Measurements from ENCODE around the gene CC2D2A.

Gene CC2D2A

DNA sequence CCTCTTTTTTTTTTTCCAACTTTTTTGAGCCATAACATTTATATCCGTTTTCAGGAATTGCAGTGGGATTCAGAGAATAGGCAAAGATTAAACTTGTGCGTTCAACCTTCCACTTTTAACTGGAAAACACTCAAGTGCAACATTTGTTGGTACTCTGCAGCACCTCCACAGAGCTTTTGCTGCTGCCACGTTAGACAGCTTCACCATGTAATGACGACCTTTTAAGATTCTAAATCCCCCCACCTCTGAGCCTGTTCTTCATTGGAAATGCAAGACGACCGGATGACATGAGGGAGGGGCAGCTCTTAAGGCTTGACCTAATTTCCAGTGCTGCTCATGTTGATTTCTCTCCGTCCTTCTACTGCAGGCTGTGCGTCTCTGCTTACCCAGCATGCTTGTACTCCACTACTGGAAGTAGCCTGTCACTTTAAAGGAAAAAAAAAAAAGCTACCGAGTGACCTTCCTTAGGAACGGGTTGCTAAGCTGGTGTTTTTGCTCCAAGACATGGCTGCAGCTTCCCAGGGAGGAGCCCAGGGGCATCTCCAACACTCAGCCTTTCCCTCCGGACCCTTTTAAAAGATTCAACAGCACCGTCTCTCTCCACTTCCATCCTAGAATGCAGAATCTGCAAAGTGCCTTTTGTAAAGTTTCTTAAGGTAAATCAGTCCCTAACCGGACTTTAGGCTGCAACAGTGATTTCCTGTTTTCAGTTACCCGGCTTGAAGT lies at the start of gene CC2D2A:
CC2D2A (plus strand) TSS at position 481 of the 726 bp plus-strand sequence. CDS start 6,051 bp downstream, outside the sequence.
- DNase-seq = no peak

GRCh38 chr4:15420642-15421041 lies 49.0 kb upstream of the CC2D2A start:
- DNase-seq = no peak

DNA sequence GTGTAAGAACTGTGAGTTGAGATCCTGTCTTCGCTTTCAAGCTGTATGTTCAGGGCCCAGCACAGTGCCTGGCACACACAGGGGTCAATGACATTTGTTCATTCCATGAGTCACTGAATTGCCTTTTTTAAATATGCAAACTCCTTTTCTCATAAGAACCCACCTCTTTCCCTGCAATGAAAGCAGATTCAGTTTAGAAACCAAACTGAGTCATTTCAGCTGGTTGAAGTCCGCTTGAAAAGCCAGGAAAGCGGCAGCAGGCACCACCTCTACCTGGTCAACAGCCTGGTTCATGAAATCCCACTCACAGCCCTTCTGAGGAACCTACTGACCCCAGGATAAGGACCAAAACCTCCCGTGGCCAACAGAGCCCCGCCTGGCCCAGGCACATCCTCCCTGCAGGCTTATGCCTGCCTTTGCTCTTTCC lies 46.4 kb upstream of the CC2D2A start:
- no peak for DNase-seq

- DNase-seq = no peak
Measured at GRCh38 chr4:15425520-15425919, 44.2 kb upstream of the CC2D2A start.

DNA sequence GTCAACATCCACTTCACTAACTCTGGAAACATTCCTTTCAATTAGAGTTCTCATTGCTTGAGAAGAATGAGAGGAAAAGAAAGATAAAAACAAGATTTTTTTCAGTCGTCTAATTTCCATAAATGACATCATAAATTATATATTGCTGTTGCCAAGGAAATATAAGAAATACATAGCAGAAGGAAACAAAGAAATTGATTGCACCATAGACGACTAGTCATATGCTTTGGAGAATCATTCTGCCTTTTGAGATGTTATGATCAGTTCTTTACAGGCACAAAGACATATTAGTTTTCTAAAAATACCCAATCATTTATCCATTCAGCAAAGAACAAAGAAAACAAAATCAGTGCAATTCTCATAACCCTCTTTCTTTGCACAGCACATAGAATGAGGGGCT lies 42.5 kb upstream of the CC2D2A start:
- no peak for DNase-seq

DNA sequence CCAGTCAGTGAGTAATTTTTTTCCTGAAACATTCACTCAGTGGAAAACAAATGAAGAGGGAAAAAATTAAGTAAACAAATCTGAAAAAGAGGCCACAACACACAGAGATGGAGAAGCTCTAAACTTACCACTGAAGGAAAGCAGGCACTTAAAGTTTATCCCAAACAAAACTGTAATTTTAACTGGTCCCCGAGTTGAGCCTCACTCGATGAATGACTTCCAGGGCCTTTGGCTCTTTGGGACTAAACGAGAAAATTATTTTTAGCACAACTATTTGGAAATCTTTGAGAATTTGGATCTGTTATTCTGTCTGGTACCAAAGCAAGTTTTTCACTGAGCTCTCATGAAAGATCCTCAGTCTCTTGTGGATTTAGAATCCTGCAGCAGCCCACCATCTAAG lies 42.0 kb upstream of the CC2D2A start, which contains the start of gene C1QTNF7:
C1QTNF7 (plus strand) TSS at position 333 of the 400 bp plus-strand sequence. CDS start 7,711 bp downstream, outside the sequence.
- no peak for DNase-seq

DNA sequence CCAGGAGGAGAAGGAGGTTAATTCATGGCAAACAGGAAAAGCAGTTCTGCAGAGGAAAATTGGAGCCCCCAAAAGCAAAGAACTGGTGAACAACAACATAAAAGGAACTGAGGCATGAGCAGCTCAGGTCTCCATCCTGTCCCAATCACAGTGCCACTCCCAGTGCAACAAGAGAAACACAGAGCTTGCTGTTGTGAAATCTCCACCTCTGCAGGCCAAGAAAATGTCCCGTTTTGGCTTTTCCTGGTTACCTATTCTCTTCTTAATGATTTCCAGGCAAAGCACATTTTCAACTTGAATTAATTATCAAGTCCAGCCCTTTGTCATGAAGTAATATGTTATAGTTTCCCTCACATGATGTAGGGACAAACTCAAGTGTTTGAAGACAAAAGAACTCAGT lies 41.1 kb upstream of the CC2D2A start:
- DNase-seq = no peak

DNA sequence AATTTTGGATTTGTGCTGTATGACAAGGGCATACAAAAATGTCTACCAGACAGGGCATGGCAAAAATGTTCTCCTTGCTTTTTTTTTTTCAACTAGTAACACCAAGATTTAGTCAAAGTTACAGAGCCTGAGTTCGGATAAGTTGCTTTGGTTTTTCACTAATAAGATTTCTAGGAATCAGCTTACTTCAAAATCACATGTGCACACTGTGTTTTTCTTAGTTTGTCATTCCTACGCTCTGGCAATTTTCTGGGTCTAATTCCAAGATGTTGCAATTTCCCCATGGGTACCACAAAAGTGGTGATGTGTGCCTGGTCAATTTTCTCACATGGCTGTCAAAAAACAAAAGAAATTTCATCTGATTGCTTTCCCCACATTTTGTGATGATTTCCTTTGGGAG lies 35.6 kb upstream of the CC2D2A start:
- no peak for DNase-seq

DNA sequence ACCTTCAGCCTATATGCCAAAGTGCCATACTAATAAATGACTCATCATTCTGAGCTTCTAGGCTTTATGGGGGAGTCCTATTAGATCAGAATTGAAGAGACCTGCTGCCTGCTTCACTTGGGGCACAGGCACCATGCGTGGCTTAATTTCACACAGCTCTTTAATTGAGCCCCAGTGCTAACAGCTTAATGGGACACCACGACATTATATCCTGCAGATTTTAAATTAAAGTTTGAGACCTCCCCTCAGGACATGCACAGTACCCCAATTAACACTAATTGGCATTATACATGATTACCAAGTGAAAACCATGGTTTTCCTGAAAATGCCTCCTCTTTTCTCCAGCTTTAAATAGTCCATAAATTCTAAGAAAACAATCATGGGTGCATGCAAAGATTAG lies 35.0 kb upstream of the CC2D2A start:
- DNase-seq = no peak

DNA sequence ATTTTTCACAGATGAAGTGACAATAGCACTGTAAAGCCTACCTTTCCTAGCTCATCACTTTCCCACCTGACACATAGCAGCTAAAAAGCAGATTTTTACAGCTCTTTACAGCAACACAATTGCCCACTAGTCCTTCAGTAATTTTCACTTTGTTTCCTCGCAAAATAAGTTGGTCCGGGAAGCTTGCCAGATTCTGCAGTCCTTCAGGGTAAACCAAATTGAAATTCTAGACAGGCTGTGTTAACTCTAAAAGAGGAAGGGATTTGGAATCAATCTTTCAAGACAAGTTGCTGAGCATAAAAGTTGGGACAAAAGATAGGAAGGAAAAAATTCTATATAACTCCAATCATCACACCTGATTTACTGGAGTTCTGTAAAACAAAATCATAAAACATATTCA lies 33.2 kb upstream of the CC2D2A start:
- no peak for DNase-seq

GRCh38 chr4:15438939-15439524 lies 30.6 kb upstream of the CC2D2A start:
- DNase-seq = no peak

- no peak for DNase-seq
Measured at GRCh38 chr4:15443371-15444160, 26.1 kb upstream of the CC2D2A start.

GRCh38 chr4:15444276-15444675 lies 25.4 kb upstream of the CC2D2A start:
- no peak for DNase-seq

DNA sequence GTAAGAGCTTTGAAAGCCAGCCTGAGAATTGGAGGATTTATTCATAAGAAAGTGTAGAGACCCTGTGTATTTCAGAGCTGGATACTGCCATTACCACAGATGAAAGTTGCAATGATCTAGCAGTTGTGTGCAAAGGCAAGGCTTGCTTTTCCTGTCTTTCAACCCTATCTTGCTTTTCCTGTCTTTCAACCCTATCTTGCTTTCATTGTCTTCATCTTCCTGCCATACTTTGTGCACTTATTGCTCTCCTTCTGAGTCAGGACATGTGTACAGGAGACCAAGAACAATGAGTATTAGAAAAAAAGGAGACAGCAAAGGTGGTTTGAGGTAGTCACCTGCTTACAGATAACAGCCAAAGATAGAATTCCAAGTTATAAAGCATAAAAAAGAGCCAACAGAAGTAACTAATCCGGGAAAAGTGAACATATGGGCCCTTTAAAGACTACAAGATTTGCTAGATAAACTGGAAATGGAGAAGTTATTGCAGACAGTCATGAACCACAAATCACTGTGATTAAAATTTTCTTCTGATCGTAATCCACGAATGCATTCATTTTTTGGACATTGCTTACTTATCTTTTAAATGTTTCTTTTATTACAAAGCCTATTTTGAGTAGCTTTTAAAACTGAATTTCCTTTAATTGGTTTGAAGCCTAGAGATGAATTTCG lies 24.7 kb upstream of the CC2D2A start:
- DNase-seq = no peak

DNA sequence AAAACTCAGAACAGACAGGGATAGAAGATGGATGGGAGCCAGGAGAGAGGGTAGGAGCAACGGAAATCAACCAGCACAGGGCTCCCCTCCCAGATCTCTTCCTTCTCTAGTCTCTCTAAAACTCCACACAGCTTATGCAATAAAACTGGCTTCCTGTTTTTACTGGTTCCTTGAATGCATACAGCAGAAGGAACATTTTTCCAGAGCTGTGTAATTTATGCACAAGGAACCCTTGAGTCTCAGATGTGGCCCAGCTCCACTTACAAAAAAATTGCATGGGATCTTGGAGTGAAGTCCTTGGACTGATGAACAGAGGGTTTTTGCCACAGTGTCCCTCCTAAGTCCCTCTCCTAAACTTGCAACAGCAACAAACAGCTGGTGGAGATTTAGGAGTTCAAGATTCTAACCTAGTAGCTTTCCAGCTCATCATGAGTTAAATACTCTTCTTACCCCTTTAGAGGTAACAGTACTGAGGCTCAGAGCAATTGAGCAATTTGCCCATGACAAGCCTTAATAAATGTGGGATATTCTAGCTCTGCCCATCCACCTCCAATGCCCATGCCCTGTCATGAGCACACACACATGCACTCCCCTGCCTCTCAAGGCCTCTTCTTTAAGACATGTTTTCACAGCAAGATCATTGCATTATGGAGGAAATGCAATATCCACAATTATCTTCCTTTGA lies 18.4 kb upstream of the CC2D2A start:
- DNase-seq = no peak

GRCh38 chr4:15451866-15452765 lies 17.6 kb upstream of the CC2D2A start:
- no peak for DNase-seq

DNA sequence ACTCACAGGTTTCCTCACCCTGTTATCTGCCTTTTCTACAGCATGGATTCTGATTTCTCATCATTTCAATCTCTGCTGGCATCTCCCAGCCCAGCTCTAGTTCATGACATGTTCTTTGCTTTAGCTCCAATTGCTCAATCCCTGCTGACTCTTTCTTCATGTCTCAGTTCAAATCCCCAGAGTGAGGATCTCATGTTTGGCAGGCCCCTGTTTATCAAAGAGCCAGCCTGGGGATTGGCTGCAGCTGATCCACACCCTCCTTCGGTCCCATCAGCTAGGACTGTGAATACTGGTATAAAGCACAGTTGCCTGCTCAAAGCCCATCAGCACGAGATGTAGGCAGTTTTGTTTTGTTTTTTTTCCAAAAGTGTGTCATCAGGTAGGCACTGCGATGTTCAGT lies 14.4 kb upstream of the CC2D2A start:
- DNase-seq = no peak

DNA sequence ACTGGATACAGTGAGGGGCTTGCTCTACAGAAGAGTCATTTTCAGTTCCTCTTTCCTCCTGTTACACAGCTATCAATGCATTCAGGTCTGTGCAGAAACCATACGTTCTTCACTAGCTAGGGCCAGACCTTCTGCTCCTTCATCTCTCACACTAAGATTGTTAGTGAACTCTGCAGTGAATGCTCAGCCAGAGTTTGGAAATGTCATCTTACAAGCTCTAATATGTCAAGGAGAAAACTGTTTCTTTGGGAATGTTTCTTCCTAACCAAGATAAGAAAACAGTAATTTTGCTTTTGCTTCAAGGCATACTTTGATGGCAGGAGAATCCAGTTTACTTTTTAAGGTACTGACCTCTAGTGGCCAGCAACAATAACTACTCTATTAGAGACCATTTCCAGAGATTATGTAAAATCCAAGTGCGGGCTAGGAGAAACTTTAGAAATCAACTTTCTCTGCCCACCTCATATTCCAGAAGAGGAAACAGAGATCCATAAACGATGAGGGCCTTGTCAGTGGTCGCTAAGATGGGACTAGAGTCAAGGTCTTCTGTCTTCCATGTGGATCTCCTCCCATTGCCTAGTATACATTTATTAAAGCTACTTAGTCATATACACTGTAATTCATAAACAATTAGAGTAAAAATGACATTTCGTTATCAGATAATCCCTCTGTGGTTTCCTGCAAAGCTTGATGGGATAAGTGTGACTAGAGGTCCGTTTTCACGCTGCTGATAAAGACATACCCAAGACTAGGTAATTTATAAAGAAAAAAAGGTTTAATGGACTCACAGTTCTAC lies 12.1 kb upstream of the CC2D2A start:
- DNase-seq = peak in 3 of 6 experiments; percentile 26 to 65 (median 64)

GRCh38 chr4:15458616-15459015 lies 11.1 kb upstream of the CC2D2A start:
- DNase-seq = no peak

DNA sequence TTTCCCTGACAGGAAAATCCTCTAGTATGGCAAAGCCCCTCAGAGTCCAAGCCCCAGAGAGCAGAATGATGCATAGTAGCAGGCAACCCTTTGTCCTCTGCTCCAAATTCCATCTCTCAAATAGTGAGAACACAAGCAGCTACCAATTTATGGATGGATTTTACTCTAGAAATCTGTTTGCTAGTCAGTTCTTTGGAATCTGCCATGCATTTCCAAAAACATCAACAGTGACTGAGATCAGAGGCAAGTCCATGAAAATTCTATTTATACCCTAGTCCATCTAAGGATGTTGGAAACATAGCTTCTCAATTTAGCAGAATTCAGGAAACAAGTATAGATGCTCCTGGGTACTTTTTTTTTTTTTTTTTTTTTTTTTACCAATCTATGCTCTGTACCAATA lies 10.0 kb upstream of the CC2D2A start:
- DNase-seq = no peak

GRCh38 chr4:15466596-15466995 lies 3.1 kb upstream of the CC2D2A start:
- no peak for DNase-seq

All from stimulated activated naive CD4-positive, alpha-beta T cell (primary cell).